Nephron (organoid): Measurements from ENCODE around the gene CCDC85C.

Experiments used
- H3K27ac Mint-ChIP-seq, 3 experiments: 2 replicates each; pipeline ENCODE4 v1.8.0; 2020; ENCODE audit warnings: mixed read lengths in 3 of 3, mild to moderate bottlenecking in 2 of 3, moderate library complexity in 1 of 3
- H3K27me3 Mint-ChIP-seq: 2 replicates; pipeline ENCODE4 v1.8.0; 2021; ENCODE audit warnings: low read depth, mild to moderate bottlenecking, moderate library complexity, mixed read lengths
- H3K36me3 Mint-ChIP-seq: 2 replicates; pipeline ENCODE4 v1.8.0; 2020; ENCODE audit warnings: low read depth, mixed read lengths
- H3K4me1 Mint-ChIP-seq: 2 replicates; pipeline ENCODE4 v1.8.0; 2020; ENCODE audit warnings: mixed read lengths
- H3K4me3 Mint-ChIP-seq, 3 experiments: 2 replicates each; pipeline ENCODE4 v1.8.0; 2020; ENCODE audit warnings: mild to moderate bottlenecking in 3 of 3, mixed read lengths in 3 of 3, moderate library complexity in 2 of 3
- H3K9me3 Mint-ChIP-seq: 2 replicates; pipeline ENCODE4 v1.8.0; 2020; ENCODE audit warnings: mixed read lengths
- CTCF ChIP-seq, 3 experiments: fragments of 200-600 bp; sonication (generic); IDR thresholded peaks; one replicate each; pipeline ENCODE4 v1.5.0; 2021; ENCODE audit warnings: antibody characterized with exemption in 3 of 3; ENCODE audit not compliant: unreplicated experiment in 3 of 3

CCDC85C gene

GRCh38 chr14:99531251-99532096, 72.5 kb downstream of the CCDC85C start:
- H3K9me3 Mint-ChIP-seq: no peaks in the 10 kb centered on the region
- H3K36me3 Mint-ChIP-seq: no peaks in the 10 kb centered on the region
- H3K4me3 Mint-ChIP-seq: peak overlapping the region in 2 of 3 experiments; percentile 44 to 50
- H3K27me3 Mint-ChIP-seq: no peaks in the 10 kb centered on the region
- TF ChIP-seq CTCF (IDR thresholded peaks at IDR 0.05; ENCODE audit: unreplicated experiment in 3 of 3): no peak
- H3K27ac Mint-ChIP-seq: peak overlapping the region; percentile 92 to 97 (median 96)
- peaks cover 18% of the 10 kb centered on the region for H3K4me1 Mint-ChIP-seq

GRCh38 chr14:99530407-99531155, 73.4 kb downstream of the CCDC85C start:
- Mint-ChIP-seq H3K27ac (peak overlapping the region; percentile 92 to 97 (median 96)), H3K4me3 (peak overlapping the region in 1 of 3 experiments; percentile 4), H3K9me3 (no peaks in the 10 kb centered on the region), H3K36me3 (no peaks in the 10 kb centered on the region), H3K4me1 (peaks cover 18% of the 10 kb centered on the region), H3K27me3 (no peaks in the 10 kb centered on the region)
- TF ChIP-seq CTCF (IDR thresholded peaks at IDR 0.05; ENCODE audit: unreplicated experiment in 3 of 3): no peak

GRCh38 chr14:99529899-99530298, 74.1 kb downstream of the CCDC85C start:
- H3K27me3 Mint-ChIP-seq: no peaks in the 10 kb centered on the region
- no peak overlapping the region for H3K4me3 Mint-ChIP-seq
- no peaks in the 10 kb centered on the region for H3K9me3 Mint-ChIP-seq
- peaks cover 22% of the 10 kb centered on the region for H3K4me1 Mint-ChIP-seq
- no peaks in the 10 kb centered on the region for H3K36me3 Mint-ChIP-seq
- no peak for TF ChIP-seq CTCF (IDR thresholded peaks at IDR 0.05; ENCODE audit: unreplicated experiment in 3 of 3)
- H3K27ac Mint-ChIP-seq: peak overlapping the region; percentile 92 to 97 (median 96)

- no peaks in the 10 kb centered on the region for H3K27me3 Mint-ChIP-seq
Measured at GRCh38 chr14:99527427-99528076, 76.5 kb downstream of the CCDC85C start.

GRCh38 chr14:99527026-99527425, 77.0 kb downstream of the CCDC85C start:
- Mint-ChIP-seq H3K4me3 (no peak overlapping the region), H3K27ac (peak overlapping the region in 1 of 3 experiments; percentile 35), H3K4me1 (peaks cover 51% of the 10 kb centered on the region), H3K27me3 (no peaks in the 10 kb centered on the region), H3K9me3 (no peaks in the 10 kb centered on the region), H3K36me3 (no peaks in the 10 kb centered on the region)
- TF ChIP-seq CTCF (IDR thresholded peaks at IDR 0.05; ENCODE audit: unreplicated experiment in 3 of 3): no peak

More at GRCh38 chr14:99527427-99528076, 76.5 kb downstream of the CCDC85C start:
- H3K9me3 Mint-ChIP-seq: no peaks in the 10 kb centered on the region
- H3K27ac Mint-ChIP-seq: peak overlapping the region in 2 of 3 experiments; percentile 35 to 59
- no peak overlapping the region for H3K4me3 Mint-ChIP-seq
- H3K36me3 Mint-ChIP-seq: no peaks in the 10 kb centered on the region
- peaks cover 45% of the 10 kb centered on the region for H3K4me1 Mint-ChIP-seq
- TF ChIP-seq CTCF (IDR thresholded peaks at IDR 0.05; ENCODE audit: unreplicated experiment in 3 of 3): no peak
